ENCODE data around the gene TMEM97.

TMEM97 gene

DNA sequence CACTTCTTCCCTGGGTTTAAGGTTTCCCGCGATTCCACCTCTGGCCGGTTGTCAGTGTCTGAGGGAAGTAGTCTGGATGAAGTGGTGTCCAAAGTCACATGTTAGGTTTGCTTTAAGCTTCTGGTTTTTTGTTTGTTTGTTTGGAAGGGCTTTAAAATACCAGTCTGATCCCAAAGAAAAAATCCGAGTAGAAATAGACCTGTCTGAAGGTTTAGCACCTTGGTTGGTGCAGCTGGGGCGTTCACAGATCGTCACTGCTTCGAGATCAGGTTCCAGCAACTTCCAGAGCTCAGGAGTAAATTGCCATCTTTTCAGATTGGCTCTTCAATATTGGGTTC is 567 bp downstream of the TMEM97 start:
- DNase-seq, result no peak
- Histone ChIP-seq H3K27me3 (no peaks in the 10 kb centered on the region), H3K36me3 (peaks cover 4% of the 10 kb centered on the region), H3K4me1 (no peaks in the 10 kb centered on the region; the same call in 1 of the 2 replicates), H3K9me3 (no peaks in the 10 kb centered on the region), H3K4me3 (ENCODE audit: low read depth, low read length) (peak overlapping the region; percentile 87)
- TF ChIP-seq, protein P1, sequence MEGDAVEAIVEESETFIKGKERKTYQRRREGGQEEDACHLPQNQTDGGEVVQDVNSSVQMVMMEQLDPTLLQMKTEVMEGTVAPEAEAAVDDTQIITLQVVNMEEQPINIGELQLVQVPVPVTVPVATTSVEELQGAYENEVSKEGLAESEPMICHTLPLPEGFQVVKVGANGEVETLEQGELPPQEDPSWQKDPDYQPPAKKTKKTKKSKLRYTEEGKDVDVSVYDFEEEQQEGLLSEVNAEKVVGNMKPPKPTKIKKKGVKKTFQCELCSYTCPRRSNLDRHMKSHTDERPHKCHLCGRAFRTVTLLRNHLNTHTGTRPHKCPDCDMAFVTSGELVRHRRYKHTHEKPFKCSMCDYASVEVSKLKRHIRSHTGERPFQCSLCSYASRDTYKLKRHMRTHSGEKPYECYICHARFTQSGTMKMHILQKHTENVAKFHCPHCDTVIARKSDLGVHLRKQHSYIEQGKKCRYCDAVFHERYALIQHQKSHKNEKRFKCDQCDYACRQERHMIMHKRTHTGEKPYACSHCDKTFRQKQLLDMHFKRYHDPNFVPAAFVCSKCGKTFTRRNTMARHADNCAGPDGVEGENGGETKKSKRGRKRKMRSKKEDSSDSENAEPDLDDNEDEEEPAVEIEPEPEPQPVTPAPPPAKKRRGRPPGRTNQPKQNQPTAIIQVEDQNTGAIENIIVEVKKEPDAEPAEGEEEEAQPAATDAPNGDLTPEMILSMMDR (IDR thresholded peaks at IDR 0.05; ENCODE audit: low read depth, low read length), result no peak

DNA sequence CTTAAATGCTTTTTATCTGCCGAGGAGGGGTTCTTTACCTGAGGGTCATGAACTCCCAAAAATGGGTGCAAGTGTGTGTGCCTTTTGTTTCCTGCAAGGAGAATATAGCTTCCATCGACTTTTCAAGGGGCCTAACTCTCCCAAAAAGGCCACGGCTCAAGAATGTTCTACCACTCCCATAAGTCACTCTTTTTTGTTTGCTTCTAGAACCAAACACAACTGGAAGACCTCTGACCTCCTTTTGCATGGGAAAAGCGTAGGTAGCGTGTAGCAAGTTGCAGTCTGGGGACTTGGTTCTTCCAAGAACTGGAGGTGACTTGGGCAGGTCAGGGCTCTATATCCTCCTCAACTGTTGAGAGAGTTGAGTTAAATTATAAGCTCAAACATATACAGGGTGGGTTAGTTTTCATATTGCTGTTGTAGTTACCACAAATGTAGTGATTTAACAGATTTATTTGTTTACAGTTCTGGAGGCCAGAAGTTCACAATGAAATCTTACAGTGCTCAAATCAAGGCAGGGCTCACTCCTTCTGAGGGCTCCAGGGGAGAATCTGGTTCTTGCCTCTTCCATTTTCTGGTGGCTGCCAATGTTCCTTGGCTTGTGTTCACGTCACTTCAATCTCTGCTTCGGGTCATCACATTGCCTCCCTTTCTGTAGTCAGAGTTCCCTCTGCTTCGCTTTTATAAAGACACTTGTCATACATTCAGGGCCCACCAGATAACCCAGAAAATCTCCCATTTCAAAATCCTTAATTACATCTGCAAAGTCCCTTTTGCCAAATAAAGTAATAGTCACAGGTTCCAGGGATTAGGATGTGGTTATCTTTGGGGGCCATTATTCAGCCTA is 1.4 kb downstream of the TMEM97 start:
- no peaks in the 10 kb centered on the region for H3K27me3 ChIP-seq
- no peak for DNase-seq
- peaks cover 4% of the 10 kb centered on the region for H3K36me3 ChIP-seq
- no peaks in the 10 kb centered on the region for H3K9me3 ChIP-seq
- peak overlapping the region; percentile 87 for H3K4me3 ChIP-seq (ENCODE audit: low read depth, low read length)
- H3K4me1 ChIP-seq, result no peaks in the 10 kb centered on the region; the same call in 1 of the 2 replicates
- TF ChIP-seq, protein P1 (IDR thresholded peaks at IDR 0.05; ENCODE audit: low read depth, low read length), result no peak

DNA sequence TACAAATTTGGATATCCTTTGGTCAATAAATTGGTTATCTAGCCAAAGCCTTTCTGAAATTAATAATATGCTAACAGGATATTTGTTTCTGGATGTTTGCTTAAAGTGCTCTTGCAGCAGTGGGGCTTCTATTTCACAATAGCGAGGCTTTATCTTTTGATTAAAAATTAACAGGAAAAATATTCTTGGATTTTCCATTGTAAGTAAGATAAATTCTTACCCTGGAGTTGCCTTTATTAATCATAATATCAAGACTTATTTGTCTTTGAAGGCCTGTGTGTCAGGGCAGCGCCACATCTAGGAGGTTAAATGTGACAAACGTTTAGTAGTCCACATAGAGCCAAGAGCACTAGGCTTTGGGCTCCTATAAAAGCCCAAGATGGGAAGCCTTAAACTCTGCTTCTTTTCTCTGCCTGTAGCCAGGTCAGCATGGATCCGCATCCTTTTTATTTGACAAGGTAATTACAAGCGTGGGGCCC is 5.3 kb downstream of the TMEM97 start:
- no peaks in the 10 kb centered on the region for H3K27me3 ChIP-seq
- H3K4me3 ChIP-seq (ENCODE audit: low read depth, low read length), result no peak overlapping the region
- peaks cover 15% of the 10 kb centered on the region for H3K36me3 ChIP-seq
- TF ChIP-seq, protein P1 (IDR thresholded peaks at IDR 0.05; ENCODE audit: low read depth, low read length), result no peak
- no peak for DNase-seq
- no peaks in the 10 kb centered on the region for H3K9me3 ChIP-seq
- no peaks in the 10 kb centered on the region for H3K4me1 ChIP-seq

DNA sequence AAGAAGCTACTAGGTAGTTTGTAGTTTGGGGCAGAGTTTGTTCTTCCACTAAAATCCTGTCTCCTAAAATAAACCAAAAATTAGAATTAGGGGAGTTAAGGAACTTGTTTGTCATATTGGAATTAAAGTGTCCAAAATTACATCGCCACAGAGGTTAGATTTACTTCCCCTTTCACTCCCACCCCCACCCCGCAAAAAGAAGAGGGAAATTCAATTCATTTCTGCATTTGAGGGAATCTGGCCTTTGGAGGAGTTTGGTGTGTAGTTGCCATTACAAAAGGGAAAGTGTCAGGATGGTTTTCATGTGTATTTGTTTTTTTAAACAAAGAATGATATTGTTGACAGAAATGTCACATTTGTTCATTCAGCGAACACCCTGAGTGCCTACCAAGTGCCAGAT is 5.8 kb downstream of the TMEM97 start:
- no peak overlapping the region for H3K4me3 ChIP-seq (ENCODE audit: low read depth, low read length)
- H3K4me1 ChIP-seq, result no peaks in the 10 kb centered on the region
- DNase-seq, result no peak
- H3K9me3 ChIP-seq, result no peaks in the 10 kb centered on the region
- no peaks in the 10 kb centered on the region for H3K27me3 ChIP-seq
- peaks cover 15% of the 10 kb centered on the region for H3K36me3 ChIP-seq
- TF ChIP-seq, protein P1 (IDR thresholded peaks at IDR 0.05; ENCODE audit: low read depth, low read length), result no peak

DNA sequence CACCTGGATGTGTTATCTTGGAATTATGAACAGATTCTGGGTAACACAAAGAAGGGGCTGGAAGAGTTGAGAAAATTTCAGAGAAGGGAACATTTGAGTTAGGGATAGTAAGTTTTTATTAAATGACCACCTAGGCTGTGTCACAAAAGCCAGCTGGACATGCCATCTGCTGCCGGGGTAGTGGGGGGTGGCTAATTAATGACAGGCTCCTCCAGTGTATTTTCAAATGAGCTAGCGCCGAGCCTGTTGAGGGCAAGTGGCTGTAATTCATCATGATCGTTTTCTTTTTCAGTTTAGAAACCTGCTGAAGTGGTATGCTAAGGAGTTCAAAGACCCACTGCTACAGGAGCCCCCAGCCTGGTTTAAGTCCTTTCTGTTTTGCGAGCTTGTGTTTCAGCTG is 6.2 kb downstream of the TMEM97 start:
- DNase-seq, result no peak
- no peaks in the 10 kb centered on the region for H3K9me3 ChIP-seq
- no peaks in the 10 kb centered on the region for H3K27me3 ChIP-seq
- TF ChIP-seq, protein P1 (IDR thresholded peaks at IDR 0.05; ENCODE audit: low read depth, low read length), result no peak
- peaks cover 15% of the 10 kb centered on the region for H3K36me3 ChIP-seq
- H3K4me3 ChIP-seq (ENCODE audit: low read depth, low read length), result no peak overlapping the region
- no peaks in the 10 kb centered on the region for H3K4me1 ChIP-seq

DNA sequence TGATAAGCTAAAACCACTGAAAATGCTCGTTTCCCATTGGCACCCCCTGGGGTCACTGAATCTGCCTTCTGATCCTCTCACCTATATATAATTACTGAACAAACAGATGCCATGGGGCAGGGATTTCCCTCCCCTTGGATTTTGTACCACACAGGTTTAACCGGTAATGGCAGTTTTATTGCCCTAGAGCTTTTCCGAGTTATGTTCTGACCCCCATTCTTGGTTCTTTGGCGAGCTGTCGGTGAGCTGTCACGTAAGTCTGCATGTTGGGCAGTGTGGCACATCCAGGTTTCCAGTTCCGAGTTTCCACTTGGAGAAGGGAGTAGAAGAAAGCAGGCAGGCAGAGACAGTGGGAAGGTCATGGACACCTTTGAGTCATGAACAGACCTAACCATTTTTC is 7.1 kb downstream of the TMEM97 start:
- TF ChIP-seq, protein P1 (IDR thresholded peaks at IDR 0.05; ENCODE audit: low read depth, low read length), result no peak
- Histone ChIP-seq H3K27me3 (no peaks in the 10 kb centered on the region), H3K36me3 (peaks cover 11% of the 10 kb centered on the region), H3K4me1 (no peaks in the 10 kb centered on the region), H3K4me3 (ENCODE audit: low read depth, low read length) (no peak overlapping the region), H3K9me3 (no peaks in the 10 kb centered on the region)
- DNase-seq, result no peak

Data from BE2C (cell line).